Measurements from ENCODE around the gene NME7. TPM values are rescaled to one million over a fixed set of nuclear protein-coding genes. Genes with fewer than 3 reads are reported as not detected.

Gene NME7
- total RNA-seq, 1 donor from 2014 or later = 25.7 TPM

- Mint-ChIP-seq H3K27me3 (ENCODE audit: low read depth) (no peaks in the 10 kb centered on the region), H3K36me3 (ENCODE audit: low read depth) (no peaks in the 10 kb centered on the region), H3K27ac (ENCODE audit: unreplicated experiment) (no peak overlapping the region), H3K4me3 (no peak overlapping the region), H3K4me1 (no peaks in the 10 kb centered on the region), H3K9me3 (no peaks in the 10 kb centered on the region)
- no peak for TF ChIP-seq CTCF (conservative IDR thresholded peaks at IDR 0.05)
- no peak for DNase-seq (ENCODE audit: low read depth, low spot score)
Observed at GRCh38 chr1:169217636-169218035, 150.0 kb downstream of the NME7 start.

DNA sequence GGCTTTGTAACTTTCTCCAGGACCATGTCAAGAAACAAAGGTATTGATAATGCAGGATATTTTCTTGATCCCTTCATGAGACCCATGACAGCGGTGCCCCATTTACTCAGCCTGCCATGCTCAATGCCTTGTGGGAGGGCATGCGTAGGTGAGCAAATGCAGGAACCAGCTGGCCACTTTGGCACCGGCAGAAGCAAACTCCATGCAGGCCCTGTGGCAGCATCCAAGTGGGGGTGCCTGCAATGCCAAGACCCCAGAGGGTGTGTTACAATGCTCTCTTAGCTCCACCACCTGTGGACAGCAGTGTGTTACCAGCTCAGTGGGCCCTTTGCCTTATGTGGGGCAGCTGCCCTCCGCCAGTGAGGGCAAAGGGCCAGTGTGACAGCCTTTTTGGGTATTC lies 153.0 kb downstream of the NME7 start:
- no peaks in the 10 kb centered on the region for H3K27me3 Mint-ChIP-seq (ENCODE audit: low read depth)
- H3K4me1 Mint-ChIP-seq = no peaks in the 10 kb centered on the region
- DNase-seq (ENCODE audit: low read depth, low spot score) = no peak
- H3K27ac Mint-ChIP-seq (ENCODE audit: unreplicated experiment) = no peak overlapping the region
- TF ChIP-seq CTCF (conservative IDR thresholded peaks at IDR 0.05) = no peak
- no peaks in the 10 kb centered on the region for H3K9me3 Mint-ChIP-seq
- H3K4me3 Mint-ChIP-seq = no peak overlapping the region
- H3K36me3 Mint-ChIP-seq (ENCODE audit: low read depth) = no peaks in the 10 kb centered on the region

DNA sequence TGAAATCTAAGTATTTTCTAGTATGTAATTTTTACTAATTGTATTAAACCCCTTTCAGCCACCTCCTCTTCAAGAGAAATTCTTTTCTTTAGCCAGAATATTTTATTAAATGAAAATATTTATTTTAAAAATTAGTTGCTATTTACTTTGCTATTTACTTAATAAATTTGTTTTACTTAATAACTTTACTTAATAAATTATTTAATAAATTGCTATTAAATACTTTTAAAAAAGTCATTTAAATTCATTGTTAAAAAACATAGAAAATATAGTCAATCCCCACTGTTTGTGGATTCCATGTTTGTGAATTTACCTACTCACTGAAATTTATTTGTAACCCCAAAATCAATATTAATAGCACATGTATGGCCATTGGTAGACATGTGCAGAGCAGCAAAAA lies 155.5 kb downstream of the NME7 start:
- DNase-seq (ENCODE audit: low read depth, low spot score) = no peak
- no peaks in the 10 kb centered on the region for H3K27me3 Mint-ChIP-seq (ENCODE audit: low read depth)
- no peak overlapping the region for H3K4me3 Mint-ChIP-seq
- H3K9me3 Mint-ChIP-seq = no peaks in the 10 kb centered on the region
- H3K36me3 Mint-ChIP-seq (ENCODE audit: low read depth) = no peaks in the 10 kb centered on the region
- no peaks in the 10 kb centered on the region for H3K4me1 Mint-ChIP-seq
- TF ChIP-seq CTCF (conservative IDR thresholded peaks at IDR 0.05) = no peak
- H3K27ac Mint-ChIP-seq (ENCODE audit: unreplicated experiment) = no peak overlapping the region

- Mint-ChIP-seq H3K27ac (ENCODE audit: unreplicated experiment) (no peak overlapping the region), H3K27me3 (ENCODE audit: low read depth) (no peaks in the 10 kb centered on the region), H3K4me3 (no peak overlapping the region), H3K9me3 (no peaks in the 10 kb centered on the region), H3K4me1 (peaks cover 10% of the 10 kb centered on the region), H3K36me3 (ENCODE audit: low read depth) (no peaks in the 10 kb centered on the region)
- TF ChIP-seq CTCF (conservative IDR thresholded peaks at IDR 0.05) = no peak
- no peak for DNase-seq (ENCODE audit: low read depth, low spot score)
Observed at GRCh38 chr1:169207797-169208520, 159.6 kb downstream of the NME7 start.

GRCh38 chr1:169204157-169204556 lies 163.4 kb downstream of the NME7 start:
- H3K4me1 Mint-ChIP-seq = peaks cover 17% of the 10 kb centered on the region
- DNase-seq (ENCODE audit: low read depth, low spot score) = no peak
- no peak overlapping the region for H3K4me3 Mint-ChIP-seq
- peaks cover 10% of the 10 kb centered on the region for H3K9me3 Mint-ChIP-seq
- H3K27me3 Mint-ChIP-seq (ENCODE audit: low read depth) = no peaks in the 10 kb centered on the region
- peak overlapping the region; percentile 24 for H3K27ac Mint-ChIP-seq (ENCODE audit: unreplicated experiment)
- TF ChIP-seq CTCF (conservative IDR thresholded peaks at IDR 0.05) = no peak
- peaks cover 3% of the 10 kb centered on the region for H3K36me3 Mint-ChIP-seq (ENCODE audit: low read depth)

All from neural crest cell (in vitro differentiated cells).